ENCODE results near the gene FOXP1. TPM values are rescaled to one million over a fixed set of nuclear protein-coding genes. Genes with fewer than 3 reads are reported as not detected.

FOXP1 gene
- total RNA-seq, 1 donor from 2014 or later = 26.1 TPM

GRCh38 chr3:71454512-71455403 is 128.8 kb downstream of the FOXP1 start:
- H3K4me3 ChIP-seq (ENCODE audit: low read depth, low read length) = no peak overlapping the region
- no peak for TF ChIP-seq CTCF (conservative IDR thresholded peaks at IDR 0.05; ENCODE audit: low read depth, low read length)
- DNase-seq (ENCODE audit: low read depth) = no peak

- no peak for TF ChIP-seq CTCF (conservative IDR thresholded peaks at IDR 0.05; ENCODE audit: low read depth, low read length)
- no peak for DNase-seq (ENCODE audit: low read depth)
- no peak overlapping the region for H3K4me3 ChIP-seq (ENCODE audit: low read depth, low read length)
These were observed 129.6 kb downstream of the FOXP1 start for GRCh38 chr3:71453822-71454511.

- no peak for TF ChIP-seq CTCF (conservative IDR thresholded peaks at IDR 0.05; ENCODE audit: low read depth, low read length)
- H3K4me3 ChIP-seq (ENCODE audit: low read depth, low read length) = no peak overlapping the region
- DNase-seq (ENCODE audit: low read depth) = no peak
These were observed 130.2 kb downstream of the FOXP1 start for GRCh38 chr3:71453319-71453718.

GRCh38 chr3:71451812-71452211 is 131.7 kb downstream of the FOXP1 start:
- H3K4me3 ChIP-seq (ENCODE audit: low read depth, low read length) = no peak overlapping the region
- TF ChIP-seq CTCF (conservative IDR thresholded peaks at IDR 0.05; ENCODE audit: low read depth, low read length) = no peak
- no peak for DNase-seq (ENCODE audit: low read depth)

GRCh38 chr3:71451060-71451459 is 132.5 kb downstream of the FOXP1 start:
- TF ChIP-seq CTCF (conservative IDR thresholded peaks at IDR 0.05; ENCODE audit: low read depth, low read length) = no peak

GRCh38 chr3:71450162-71450561 is 133.4 kb downstream of the FOXP1 start:
- no peak for DNase-seq (ENCODE audit: low read depth)
- TF ChIP-seq CTCF (conservative IDR thresholded peaks at IDR 0.05; ENCODE audit: low read depth, low read length) = no peak
- no peak overlapping the region for H3K4me3 ChIP-seq (ENCODE audit: low read depth, low read length)

More at GRCh38 chr3:71451060-71451459, 132.5 kb downstream of the FOXP1 start:
- H3K4me3 ChIP-seq (ENCODE audit: low read depth, low read length) = no peak overlapping the region
- DNase-seq (ENCODE audit: low read depth) = no peak
